GM19240 (cell line): ENCODE data around the gene KIAA0232.
"Not testable (repeated sequence)": the region's sequence is repeated elsewhere in the genome, so short reads cannot be mapped to it uniquely, and the experiment has no call there.

Experiments used
- DNase-seq: peaks from one replicate; pipeline ENCODE4 v3.0.0; 2011; ENCODE audit warnings: low spot score; ENCODE audit not compliant: insufficient read length

Gene KIAA0232

DNA sequence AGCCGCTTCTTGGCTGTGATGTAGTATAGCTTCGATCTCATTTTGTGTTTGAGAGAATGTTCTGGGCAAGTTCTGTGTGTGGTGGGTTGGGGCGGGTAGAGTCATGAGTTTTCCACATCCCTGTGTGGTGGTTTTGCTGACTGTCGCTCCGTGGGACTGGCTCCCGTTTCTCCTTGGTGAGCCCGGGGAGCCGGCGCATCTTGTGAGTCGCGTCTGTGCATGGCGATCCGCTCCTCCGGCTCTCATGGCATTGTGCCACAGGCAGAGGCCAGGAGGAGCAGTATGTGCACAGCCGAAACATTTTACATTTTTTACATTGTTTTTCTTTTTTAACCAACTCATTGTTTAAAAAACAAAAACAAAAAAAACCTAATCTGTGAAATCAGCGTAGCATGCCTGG is 99.4 kb downstream of the KIAA0232 start:
- DNase-seq, result no peak

DNA sequence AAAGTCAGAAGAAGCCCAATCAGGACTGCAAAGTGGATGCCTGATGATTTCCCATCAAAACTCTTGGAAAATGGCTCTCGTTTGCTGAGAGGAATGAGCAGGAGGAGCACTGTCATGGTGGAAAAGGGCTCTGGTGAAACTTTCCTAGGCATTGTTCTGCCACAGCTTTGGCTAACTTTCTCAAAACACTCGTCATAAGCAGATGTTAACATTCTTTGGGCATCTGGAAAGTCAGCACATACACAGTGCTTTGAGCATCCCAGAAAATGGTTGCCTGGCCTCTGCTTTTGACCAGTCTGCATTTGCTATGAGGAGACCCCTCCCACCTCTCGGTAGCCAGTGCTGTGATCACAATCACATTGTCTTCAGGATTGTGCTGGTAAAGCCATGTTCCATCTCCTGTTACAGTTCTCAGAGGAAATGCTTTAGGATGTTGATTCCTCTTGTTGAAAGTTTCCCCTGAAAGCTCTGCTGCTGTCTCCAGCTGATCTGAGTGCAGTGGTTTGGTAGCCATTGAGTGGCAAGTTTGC is 101.9 kb downstream of the KIAA0232 start:
- DNase-seq, result no peak

DNA sequence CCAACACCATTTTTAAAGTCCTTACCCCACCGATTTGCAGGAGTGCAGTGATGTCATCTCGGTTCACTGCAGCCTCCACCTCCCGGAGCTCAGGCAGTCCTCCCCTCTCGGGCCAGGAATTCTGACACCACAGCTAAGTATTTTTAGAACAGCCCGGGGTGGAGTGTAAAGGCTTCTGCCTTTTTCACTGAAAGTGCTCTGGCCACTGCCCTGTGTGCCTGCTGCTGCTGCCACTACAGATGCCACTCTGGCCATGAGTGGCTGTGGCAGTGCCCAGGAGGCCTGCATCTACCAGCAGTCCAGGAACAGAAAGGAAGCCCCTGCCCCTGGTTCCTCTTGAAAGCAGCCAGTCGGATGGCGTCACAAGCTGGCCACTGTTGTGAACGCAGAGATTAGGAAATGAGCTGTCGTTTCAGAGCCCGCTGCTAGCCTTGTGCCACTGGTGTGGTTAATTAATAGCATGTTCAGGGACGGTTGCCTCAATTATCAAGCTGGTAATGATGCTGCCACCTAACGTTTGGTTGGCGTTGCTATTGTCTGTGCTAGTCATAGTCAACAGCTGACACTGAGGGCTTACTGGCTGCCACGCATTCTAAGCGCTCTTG is 103.5 kb downstream of the KIAA0232 start:
- DNase-seq, result no peak

DNA sequence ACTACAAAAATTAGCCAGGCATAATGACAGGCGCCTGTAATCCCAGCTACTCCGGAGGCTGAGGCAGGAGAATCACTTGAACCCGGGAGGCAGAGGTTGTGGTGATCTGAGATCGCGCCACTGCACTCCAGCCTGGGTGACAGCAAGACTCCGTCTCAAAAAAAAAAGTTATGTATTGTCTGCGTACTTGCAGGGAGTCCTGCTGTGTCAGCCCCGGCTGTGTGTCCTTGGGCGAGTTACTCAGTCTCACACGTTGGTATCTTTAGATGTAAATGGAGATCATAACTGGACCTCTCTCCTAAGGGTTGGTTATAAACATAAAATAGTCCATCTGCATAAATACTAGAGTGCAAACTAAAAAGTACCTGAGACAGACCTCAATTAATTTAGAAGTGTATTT is 104.4 kb downstream of the KIAA0232 start:
- no peak for DNase-seq

DNA sequence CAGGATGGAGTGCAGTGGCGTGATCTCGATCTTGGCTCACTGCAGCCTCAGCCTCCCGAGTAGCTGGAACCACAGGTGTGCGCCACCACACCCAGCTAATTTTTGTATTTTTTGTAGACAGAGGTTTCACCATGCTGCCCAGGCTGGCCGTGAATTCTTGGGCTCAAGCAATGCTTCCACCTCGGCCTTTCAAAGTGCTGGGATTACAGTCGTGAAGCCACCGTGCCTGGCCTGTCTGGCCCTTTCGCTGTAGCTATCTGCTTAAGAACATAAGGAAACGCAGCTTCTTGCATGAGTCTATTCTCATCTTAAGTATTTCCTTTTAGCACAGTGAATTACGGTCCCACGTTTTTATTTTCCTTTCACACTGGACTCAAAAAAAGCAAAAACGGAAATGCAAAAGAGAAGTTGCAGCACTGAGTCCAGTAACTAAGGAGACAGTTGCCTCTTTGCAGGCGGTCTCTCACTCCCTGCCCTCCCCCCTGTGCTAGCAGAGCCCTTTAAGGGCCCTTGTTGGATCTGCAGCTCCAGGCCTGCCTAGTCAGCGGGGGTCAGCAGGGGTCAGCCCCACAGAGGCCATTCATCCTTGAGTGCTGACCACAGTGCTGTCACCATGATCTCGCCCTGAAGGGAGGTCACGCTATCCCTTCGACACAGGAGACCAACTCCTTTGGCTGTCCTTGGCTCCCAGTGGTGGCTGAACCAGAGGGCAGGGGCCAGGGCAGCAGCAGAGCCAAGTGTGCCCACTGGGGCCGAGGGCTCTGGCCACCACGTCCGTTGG is 105.3 kb downstream of the KIAA0232 start:
- DNase-seq, result no peak

DNA sequence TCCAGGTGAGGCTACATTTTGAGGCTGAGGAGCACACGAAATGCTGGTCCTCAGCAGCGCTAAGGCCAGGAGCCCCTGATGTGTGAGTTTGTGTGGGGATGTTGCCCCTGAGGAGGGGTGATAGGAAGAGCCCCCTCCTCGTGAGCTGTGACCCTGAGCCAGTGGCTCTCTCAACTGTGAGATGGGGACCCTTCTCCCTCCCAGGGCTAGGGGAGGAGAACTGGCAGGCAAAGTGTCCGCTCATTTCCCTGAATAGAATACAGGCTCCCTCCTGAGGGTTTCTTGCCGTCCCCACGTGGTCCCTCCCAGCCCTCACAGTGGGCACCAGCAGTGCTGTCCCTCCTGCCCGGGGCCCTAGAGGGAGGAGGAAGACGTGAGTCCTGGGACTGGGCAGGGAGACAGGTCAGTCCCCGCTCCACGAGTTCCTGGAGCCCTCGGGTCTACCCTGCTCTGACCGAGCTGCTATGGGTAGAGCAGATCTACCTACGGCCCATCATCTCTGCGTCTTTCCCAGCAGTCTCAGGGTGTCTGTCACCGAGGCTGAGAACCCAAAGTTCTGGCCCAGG is 106.1 kb downstream of the KIAA0232 start:
- DNase-seq, result no peak

DNA sequence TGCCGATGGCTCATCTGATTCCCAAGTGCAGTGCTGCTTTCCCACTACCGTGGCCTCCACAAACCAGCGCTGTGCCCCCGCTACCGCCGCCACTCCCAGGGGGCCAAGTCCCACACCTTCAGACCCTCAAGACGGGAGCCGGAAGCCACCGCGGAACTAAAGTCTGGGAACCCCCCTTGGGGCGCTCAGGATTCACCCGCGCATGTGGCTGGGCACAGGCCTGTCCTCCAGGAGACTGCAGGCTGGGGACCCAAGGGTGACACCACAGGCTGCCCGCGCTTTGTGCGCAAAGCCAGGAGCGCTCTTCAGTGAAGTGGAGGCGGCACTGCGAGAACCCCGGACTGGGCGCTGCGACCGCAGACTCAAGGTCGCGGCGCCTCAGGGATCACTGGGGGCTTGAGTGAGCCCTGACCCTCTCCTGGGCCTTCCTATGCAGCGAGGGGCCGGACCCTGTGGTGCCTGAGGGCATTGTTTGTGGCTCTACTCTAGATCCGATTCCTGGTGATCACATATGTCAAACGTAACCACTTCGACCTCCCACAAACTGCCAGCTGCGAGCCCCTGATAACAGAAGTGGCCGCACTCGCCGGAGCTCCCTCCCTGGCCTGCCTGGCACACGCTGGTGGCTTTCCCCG is 106.7 kb downstream of the KIAA0232 start:
- no peak for DNase-seq

DNA sequence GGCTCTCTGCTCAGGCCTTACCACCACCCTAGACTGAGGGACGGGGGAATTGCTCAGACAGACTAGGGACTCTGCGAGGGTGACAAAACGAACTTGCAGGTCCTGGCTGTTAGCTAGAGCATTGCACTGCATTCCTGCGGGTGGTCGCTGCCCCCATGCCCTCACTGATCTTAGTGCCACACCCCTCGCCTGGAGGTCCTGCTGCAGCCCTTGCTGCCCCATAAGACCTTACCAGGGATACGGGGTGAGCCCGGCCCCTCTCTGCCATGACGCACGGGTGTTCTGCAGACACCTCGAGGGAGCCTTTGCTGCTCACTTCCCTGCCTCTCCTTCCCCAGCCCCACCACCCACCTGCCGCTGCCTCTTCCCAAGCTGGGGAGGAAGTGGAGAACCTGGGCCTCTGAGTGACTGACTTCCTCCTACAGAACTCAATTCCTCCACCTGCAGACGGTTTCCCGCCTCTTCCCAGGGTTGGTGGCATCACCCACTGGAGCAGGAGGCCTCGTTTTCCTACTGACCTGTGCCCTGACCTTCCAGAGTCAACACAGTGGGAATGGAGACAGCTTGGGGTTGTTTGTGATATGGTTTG is 107.3 kb downstream of the KIAA0232 start:
- DNase-seq, result no peak

DNA sequence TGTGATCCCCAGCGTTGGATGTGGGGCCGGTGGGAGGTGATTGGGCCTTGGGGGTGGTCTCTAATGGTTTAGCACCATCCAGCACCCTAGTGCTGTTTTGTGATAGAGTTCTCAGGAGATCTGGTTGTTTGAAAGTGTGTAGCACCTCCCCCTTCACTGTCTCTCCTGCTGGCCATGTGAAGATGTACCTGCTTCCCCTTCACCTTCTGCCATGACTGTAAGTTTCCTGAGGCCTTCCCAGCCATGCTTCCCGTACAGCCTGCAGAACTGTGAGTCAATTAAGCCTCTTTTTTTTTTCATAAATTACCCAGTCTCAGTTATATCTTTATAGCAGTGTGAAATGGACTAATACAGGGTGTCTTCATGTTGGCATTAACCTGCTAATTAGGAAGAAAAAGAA is 107.8 kb downstream of the KIAA0232 start:
- DNase-seq, result no peak

DNA sequence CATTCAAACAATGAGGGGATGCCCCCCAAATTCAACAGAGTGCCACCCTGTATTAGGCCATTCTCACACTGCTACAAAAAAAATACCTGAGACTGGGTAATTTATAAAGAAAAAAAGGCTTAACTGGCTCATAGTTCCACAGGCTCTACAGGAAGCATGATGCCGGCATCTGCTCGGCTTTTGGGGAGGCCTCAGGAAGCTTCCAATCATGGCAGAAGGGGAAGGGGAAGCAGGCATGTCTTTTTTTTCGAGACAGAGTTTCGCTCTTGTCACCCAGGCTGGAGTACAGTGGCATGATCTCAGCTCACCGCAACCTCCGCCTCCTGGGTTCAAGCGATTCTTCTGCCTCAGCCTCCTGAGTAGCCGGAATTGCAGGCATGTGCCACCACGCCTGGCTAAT is 108.4 kb downstream of the KIAA0232 start:
- DNase-seq, result not testable (repeated sequence)

DNA sequence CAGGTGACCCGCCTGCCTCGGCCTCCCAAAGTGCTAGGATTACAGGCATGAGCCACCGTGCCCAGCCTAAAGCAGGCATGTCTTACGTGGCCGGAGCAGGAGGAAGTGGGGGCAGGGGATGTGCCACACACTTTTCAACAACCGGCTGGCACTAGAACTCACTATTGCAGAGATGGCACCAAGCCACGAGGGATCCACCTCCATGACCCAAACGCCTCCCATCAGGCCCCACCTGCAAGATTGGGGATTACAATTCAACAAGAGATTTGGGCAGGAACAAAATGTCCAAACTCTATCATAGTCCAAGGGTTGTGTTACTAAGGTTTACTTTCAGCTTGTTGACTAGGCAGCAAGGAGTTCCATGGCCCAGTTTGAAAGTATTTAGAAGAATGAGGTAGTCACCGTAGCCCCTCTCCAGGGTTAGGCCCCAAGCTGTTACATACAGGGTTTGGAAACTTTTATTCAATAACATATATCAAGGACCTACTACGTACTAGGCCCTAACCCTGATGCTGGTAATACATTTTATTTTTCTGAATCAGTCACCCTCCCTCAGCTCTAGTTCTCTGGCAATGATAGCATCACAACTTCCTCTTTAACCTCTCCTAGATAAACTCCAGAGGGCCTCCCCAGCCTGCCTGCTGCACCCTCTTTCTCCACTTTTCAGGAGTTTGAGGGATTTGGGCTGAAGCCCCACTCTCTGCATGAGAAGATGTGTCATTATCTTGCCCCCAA is 109.1 kb downstream of the KIAA0232 start:
- no peak for DNase-seq

DNA sequence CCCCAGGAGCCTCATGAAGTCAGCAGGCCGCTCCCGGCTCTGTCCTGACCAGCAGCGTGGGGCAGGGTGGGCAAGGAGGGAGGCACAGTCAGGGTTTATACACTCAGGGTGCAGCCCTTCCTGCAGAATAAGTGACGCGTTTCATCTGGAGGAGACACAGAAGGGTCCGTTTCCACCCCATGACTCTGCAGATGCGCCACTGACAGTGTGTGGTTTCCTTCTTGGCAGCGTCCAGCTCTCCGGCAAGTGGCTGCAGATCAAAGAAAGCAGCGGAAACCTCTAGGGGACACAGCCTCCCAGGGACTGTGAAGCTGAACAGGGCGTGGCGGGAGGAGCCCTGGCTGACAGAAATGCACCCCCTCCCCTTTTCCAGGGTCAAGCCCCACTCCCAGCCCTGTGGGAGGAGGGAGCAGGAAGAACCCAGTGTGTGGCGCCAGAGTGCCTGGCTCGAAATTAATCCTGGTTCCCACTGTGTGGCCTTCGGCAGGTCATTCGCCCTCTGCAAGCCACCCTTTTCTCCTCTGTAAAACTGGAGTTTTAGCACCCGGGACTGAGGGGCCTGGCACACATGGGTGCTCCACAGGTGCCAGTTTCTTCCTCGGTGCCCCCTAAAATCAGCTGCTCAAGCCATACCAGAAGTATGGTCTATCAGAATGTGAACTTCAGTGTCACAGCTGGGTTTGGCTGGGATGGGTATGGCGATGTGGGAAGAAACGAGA is 109.8 kb downstream of the KIAA0232 start:
- DNase-seq, result no peak

DNA sequence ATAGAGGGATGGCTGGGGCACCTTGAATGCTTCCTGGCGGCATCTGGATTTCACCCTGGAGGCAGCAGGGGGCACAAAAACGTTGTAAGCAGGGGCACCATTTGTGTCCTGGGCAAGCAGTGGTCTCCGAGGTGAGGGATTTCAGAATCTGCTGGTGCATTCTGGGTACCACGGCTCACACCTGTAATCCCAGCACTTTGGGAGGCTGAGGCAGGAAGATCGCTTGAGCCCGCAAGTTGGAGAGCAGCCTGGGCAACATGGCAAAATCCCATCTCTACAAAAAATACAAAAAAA is 110.3 kb downstream of the KIAA0232 start:
- no peak for DNase-seq

DNA sequence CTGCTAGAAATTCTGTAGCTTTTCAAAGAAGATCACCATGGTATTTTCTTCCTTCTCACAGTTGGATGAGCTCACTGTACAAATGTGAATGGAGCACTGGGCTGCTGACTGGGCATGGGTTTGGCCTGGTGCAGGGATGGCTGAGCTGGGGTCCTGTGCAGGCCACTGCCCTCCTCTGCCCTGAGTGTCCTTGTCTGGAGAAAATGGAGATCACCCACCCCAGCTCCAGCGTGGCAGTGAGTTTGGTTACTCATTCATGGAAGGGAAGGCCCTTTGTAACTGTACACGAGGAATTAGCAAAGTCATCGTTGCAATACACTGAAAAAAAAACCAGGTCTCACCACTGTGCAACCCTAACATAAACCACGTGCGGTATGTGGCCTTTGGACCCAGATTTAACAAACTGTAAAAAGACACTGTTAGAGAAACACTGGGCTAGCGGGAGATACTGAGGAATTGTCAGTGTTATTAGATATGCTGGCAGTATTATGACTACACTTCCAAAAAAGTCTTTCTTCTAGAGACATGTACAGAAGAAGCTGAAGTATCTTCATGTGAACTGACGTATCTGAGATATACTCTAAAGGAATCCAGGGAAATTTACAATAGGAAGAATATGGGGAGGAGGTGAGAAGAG is 111.0 kb downstream of the KIAA0232 start:
- no peak for DNase-seq

DNA sequence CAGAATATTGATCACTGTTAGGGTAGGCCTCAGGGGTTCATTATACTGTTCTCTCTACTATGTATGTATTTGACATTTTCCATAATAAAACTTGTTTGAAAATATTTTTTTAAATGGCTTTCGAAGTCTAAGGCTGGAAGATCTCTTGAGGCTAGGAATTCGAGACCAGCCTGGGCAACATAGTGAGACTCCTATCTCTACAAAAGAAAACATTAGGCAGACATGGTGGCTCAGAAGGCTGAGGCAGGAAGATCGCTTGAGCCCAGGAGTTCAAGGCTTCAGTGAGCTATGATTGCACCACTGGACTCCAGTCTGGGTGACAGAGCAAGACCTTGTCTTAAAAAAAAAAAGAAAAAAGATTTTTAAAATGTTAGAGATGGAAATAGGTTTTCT is 111.6 kb downstream of the KIAA0232 start:
- DNase-seq, result no peak

DNA sequence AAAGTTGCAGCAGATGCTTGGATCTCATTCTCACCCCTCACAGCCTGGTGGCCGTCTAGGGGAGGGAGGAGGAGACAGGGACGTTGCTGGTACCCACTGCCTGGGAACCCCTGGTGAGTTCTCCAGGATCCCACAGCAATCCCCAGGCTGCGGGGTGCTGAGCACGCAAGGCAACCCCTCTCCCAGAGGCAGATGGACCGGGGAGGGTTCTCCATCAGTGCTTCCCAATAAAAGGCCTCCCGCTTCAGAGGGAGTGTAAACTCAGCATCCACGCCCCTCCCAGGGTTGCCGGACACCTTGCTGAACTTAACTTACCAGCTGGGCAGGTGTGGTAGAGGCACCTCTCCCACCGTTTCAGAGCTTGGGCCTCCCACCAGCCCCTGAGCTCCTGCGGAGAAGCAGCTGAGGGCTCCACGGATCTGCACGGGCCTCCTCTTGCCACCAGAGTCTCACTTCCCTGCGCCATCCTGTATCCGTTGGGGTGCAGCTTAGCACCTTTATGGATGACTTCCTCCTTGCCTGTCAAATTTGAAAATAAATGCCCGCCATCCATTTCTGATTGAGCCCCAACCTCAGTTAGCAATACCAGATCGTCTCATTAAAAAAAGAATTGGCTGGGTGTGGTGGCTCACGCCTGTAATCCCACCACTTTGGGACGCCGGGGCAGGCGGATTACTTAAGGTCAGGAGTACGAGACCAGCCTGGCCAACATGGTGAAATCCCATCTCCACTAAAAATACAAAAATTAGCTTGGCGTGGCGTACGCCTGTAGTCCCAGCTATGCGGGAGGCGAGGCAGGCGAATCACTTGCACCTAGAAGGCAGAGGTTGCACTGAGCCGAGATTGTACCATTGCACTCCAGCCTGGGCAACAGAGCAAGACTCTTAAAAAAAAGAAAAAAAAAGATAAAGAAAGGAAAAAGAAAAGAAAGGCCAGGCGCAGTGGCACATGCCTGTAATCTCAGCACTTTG is 112.3 kb downstream of the KIAA0232 start:
- DNase-seq, result no peak

DNA sequence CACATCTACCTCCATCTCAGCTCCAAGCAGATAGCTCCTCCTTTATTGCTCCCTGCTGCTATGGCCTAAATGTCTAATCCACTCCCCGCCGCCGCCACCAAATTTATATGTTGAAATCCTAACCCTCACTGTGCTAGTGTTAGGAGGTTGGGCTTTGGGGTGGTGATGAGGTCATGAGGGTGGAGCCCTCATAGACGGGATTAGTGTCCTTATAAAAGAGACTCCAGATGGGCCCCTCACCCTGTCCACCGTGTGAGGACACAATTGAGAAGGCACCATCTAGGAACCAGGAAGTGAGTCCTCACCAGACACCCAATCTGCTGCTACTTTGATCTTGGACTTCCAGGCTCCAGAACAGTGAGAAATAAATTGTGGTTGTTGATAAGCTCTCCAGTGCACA is 113.5 kb downstream of the KIAA0232 start:
- no peak for DNase-seq

DNA sequence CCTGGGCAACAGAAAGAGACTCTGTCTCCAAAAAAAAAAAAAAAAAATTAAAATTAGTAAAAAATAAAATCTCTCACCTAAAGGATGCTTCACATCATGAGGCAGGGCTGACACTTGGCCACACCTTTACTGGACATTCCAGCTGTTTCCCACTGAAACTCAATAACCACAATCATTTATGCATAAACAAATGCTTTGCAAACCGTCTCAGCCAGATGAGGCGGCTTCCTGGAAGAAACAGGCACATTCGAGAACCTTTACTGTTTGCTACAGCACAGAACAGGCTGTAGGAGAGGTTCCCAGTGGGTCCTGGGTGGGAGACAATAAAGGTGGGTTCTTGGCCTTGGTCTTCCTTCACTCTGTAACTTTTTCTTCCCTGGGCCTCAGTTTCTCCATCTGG is 116.2 kb downstream of the KIAA0232 start:
- DNase-seq, result no peak

DNA sequence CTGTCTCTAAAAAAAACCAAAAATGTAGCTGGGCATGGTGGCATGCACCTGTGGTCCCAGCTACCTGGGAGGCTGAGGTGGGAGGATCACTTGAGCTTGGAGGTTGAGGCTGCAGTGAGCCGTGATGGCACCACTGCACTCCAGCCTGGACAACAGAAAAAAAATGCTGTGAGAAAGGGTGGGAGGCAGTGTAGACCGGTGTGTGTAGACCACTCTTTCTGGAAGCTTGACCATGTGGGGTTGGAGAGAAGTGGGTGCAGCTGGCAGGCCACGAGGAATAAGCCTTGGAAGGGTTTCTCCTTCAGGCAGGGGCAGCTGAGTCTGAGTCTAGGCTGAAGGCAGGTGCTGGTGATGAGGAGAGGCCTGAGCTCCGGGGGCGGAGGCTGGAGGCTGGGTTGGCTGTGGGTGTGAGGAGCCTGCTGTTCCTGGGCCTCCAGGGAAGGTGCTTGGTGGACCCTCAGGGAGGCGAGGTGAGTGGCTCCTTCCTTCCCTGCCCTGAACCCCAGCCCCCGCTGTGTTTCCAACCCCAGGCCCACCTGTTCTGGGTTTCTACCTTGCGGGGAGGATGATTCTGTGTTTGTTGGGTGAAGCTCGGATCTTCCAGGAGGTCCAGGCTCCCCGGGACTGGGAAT is 117.8 kb downstream of the KIAA0232 start:
- no peak for DNase-seq
